Measurements from ENCODE around the gene PTPRCAP. TPM values are rescaled to one million over a fixed set of nuclear protein-coding genes. Genes with fewer than 3 reads are reported as not detected.
A peak's percentile ranks its signal among the peaks of the same experiment; 100 is the strongest.
"Not testable (repeated sequence)": the region's sequence is repeated elsewhere in the genome, so short reads cannot be mapped to it uniquely, and the experiment has no call there.

Gene PTPRCAP
- 100 to 1,000 TPM; 112 to 228 TPM for total RNA-seq

GRCh38 chr11:67437082-67437808, at the start of gene PTPRCAP:
TSS of gene PTPRCAP (minus strand) at chr11:67437682. CDS start at chr11:67437619, 63 bp downstream.
- H3K27ac Mint-ChIP-seq, result peak within 1 kb of the TSS; percentile 92
- peaks cover 81% of the 10 kb centered on the region for H3K36me3 Mint-ChIP-seq (ENCODE audit: low read depth)
- ATAC-seq (replicated peaks), result peak; percentile 9
- peak within 1 kb of the TSS; percentile 95 for H3K4me3 Mint-ChIP-seq
- H3K9me3 Mint-ChIP-seq, result no peaks in the 10 kb centered on the region
- H3K4me1 Mint-ChIP-seq, result peaks cover 6% of the 10 kb centered on the region
- no peaks in the 10 kb centered on the region for H3K27me3 Mint-ChIP-seq

GRCh38 chr11:67486481-67487195, 49.2 kb upstream of the PTPRCAP start:
- Mint-ChIP-seq H3K27me3 (no peaks in the 10 kb centered on the region), H3K27ac (peak overlapping the region; percentile 97), H3K36me3 (ENCODE audit: low read depth) (peaks cover 87% of the 10 kb centered on the region), H3K4me3 (peak overlapping the region; percentile 98), H3K4me1 (peaks cover 32% of the 10 kb centered on the region), H3K9me3 (peaks cover 4% of the 10 kb centered on the region)
- peak; percentile 39 for ATAC-seq (replicated peaks)

- peak; percentile 14 for ATAC-seq (replicated peaks)
- H3K27me3 Mint-ChIP-seq, H3K9me3 Mint-ChIP-seq: not testable (repeated sequence)
- H3K4me3 Mint-ChIP-seq, result peak overlapping the region; percentile 98
- peak overlapping the region; percentile 97 for H3K27ac Mint-ChIP-seq
- H3K36me3 Mint-ChIP-seq (ENCODE audit: low read depth), result peaks cover 80% of the 10 kb centered on the region
- H3K4me1 Mint-ChIP-seq, result peaks cover 32% of the 10 kb centered on the region
These were observed 48.4 kb upstream of the PTPRCAP start for GRCh38 chr11:67485873-67486361.

- Mint-ChIP-seq H3K27ac (peak overlapping the region; percentile 99), H3K4me3 (peak overlapping the region; percentile 98), H3K9me3 (peaks cover 4% of the 10 kb centered on the region), H3K4me1 (peaks cover 31% of the 10 kb centered on the region), H3K27me3 (no peaks in the 10 kb centered on the region), H3K36me3 (ENCODE audit: low read depth) (peaks cover 70% of the 10 kb centered on the region)
- ATAC-seq (replicated peaks), result peak; percentile 16
These were observed 47.4 kb upstream of the PTPRCAP start for GRCh38 chr11:67484847-67485311.

- Mint-ChIP-seq H3K36me3 (ENCODE audit: low read depth) (peaks cover 61% of the 10 kb centered on the region), H3K4me1 (peaks cover 26% of the 10 kb centered on the region)
- peak; percentile 22 for ATAC-seq (replicated peaks)
These were observed 46.6 kb upstream of the PTPRCAP start for GRCh38 chr11:67483831-67484665.

GRCh38 chr11:67482827-67483798, 45.6 kb upstream of the PTPRCAP start, which contains the start of gene AIP:
TSS of gene AIP (plus strand) at chr11:67483026. CDS start at chr11:67483159, 133 bp downstream.
- Mint-ChIP-seq H3K27ac (peak within 1 kb of the TSS; percentile 99), H3K4me3 (peak within 1 kb of the TSS; percentile 98), H3K27me3 (no peaks in the 10 kb centered on the region), H3K36me3 (ENCODE audit: low read depth) (peaks cover 52% of the 10 kb centered on the region), H3K4me1 (peaks cover 25% of the 10 kb centered on the region), H3K9me3 (peaks cover 4% of the 10 kb centered on the region)
- peak; percentile 61 for ATAC-seq (replicated peaks)

More at GRCh38 chr11:67483831-67484665, 46.6 kb upstream of the PTPRCAP start:
- peak overlapping the region; percentile 99 for H3K27ac Mint-ChIP-seq
- H3K27me3 Mint-ChIP-seq, result no peaks in the 10 kb centered on the region
- H3K4me3 Mint-ChIP-seq, result peak overlapping the region; percentile 98
- H3K9me3 Mint-ChIP-seq, result peaks cover 4% of the 10 kb centered on the region

DNA sequence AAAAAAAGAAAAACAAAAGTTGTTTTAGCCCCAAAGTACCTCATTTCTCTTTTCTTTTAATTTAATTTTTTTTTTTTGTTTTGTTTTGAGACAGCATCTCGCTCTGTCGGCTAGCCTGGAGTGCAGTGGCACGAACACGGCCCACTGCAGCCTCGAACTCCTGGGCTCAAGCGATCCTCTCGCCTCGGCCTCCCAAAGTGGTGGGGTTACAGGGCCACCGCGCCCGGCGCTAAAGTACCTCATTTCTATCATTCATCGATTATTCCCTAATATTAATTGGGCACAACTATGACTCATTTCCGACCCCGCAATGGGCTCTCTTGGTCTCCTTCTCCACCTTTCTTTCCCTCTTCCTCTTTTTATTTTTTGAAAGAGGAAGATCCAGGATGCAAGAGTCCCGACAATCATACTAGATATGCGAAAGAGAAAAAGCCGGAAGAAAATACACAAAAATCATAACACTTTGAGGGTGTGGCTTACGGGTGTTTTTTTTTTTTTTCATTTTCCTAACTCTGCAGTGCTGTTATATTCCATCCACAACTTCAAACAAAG, 44.9 kb upstream of the PTPRCAP start:
- H3K27ac Mint-ChIP-seq, result peak overlapping the region; percentile 99
- no peak for ATAC-seq (replicated peaks)
- peaks cover 17% of the 10 kb centered on the region for H3K4me1 Mint-ChIP-seq
- H3K27me3 Mint-ChIP-seq, result no peaks in the 10 kb centered on the region
- peaks cover 44% of the 10 kb centered on the region for H3K36me3 Mint-ChIP-seq (ENCODE audit: low read depth)
- H3K9me3 Mint-ChIP-seq, result peaks cover 4% of the 10 kb centered on the region
- peak overlapping the region; percentile 98 for H3K4me3 Mint-ChIP-seq

DNA sequence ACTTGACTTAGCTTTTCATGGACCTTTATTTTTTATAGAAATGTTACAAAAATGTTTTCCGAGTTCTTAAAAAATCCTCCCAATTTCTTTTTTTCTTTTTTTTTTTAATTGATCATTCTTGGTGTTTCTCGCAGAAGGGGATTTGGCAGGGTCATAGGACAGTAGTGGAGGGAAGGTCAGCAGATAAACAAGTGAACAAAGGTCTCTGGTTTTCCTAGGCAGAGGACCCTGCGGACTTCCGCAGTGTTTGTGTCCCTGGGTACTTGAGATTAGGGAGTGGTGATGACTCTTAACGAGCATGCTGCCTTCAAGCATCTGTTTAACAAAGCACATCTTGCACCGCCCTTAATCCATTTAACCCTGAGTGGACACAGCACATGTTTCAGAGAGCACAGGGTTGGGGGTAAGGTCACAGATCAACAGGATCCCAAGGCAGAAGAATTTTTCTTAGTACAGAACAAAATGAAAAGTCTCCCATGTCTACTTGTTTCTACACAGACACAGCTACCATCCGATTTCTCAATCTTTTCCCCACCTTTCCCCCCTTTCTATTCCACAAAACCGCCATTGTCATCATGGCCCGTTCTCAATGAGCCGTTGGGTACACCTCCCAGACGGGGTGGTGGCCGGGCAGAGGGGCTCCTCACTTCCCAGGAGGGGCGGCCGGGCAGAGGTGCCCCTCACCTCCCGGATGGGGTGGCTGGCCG, 40.0 kb upstream of the PTPRCAP start:
- H3K9me3 Mint-ChIP-seq; H3K27ac Mint-ChIP-seq; H3K4me1 Mint-ChIP-seq; ATAC-seq (replicated peaks); H3K4me3 Mint-ChIP-seq; H3K36me3 Mint-ChIP-seq (ENCODE audit: low read depth); H3K27me3 Mint-ChIP-seq: not testable (repeated sequence)

DNA sequence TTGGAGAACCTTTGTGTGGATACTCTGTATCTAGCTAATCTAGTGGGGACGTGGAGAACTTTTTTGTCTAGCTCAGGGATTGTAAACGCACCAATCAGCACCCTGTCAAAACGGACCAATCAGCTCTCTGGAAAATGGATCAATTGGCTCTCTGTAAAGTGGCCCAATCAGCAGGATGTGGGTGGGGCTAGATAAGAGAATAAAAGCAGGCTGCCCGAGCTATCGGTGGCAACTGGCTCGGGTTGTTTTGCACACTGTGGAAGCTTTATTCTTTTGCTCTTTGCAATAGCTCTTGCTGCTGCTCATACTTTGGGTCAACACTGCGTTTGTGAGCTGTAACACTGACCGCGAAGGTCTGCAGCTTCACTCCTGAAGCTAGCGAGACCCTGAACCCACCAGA, 39.2 kb upstream of the PTPRCAP start:
- H3K27me3 Mint-ChIP-seq; ATAC-seq (replicated peaks); H3K9me3 Mint-ChIP-seq: not testable (repeated sequence)

GRCh38 chr11:67472882-67473281, 35.4 kb upstream of the PTPRCAP start:
- Mint-ChIP-seq H3K27ac (no peak overlapping the region), H3K27me3 (no peaks in the 10 kb centered on the region), H3K4me3 (no peak overlapping the region), H3K36me3 (ENCODE audit: low read depth) (no peaks in the 10 kb centered on the region), H3K9me3 (no peaks in the 10 kb centered on the region), H3K4me1 (peaks cover 4% of the 10 kb centered on the region)
- ATAC-seq (replicated peaks), result no peak

More for the DNA sequence above, 39.2 kb upstream of the PTPRCAP start:
- not testable (repeated sequence) for H3K4me3 Mint-ChIP-seq; H3K4me1 Mint-ChIP-seq; H3K27ac Mint-ChIP-seq; H3K36me3 Mint-ChIP-seq (ENCODE audit: low read depth)

GRCh38 chr11:67470337-67471002, 33.0 kb upstream of the PTPRCAP start:
- Mint-ChIP-seq H3K27ac (no peak overlapping the region), H3K27me3 (no peaks in the 10 kb centered on the region), H3K4me3 (peak overlapping the region; percentile 97), H3K4me1 (peaks cover 17% of the 10 kb centered on the region), H3K9me3 (no peaks in the 10 kb centered on the region), H3K36me3 (ENCODE audit: low read depth) (peaks cover 2% of the 10 kb centered on the region)
- ATAC-seq (replicated peaks), result no peak

GRCh38 chr11:67469508-67469811, 32.0 kb upstream of the PTPRCAP start:
- no peak overlapping the region for H3K27ac Mint-ChIP-seq
- peaks cover 12% of the 10 kb centered on the region for H3K36me3 Mint-ChIP-seq (ENCODE audit: low read depth)
- peaks cover 21% of the 10 kb centered on the region for H3K4me1 Mint-ChIP-seq
- no peaks in the 10 kb centered on the region for H3K9me3 Mint-ChIP-seq
- no peaks in the 10 kb centered on the region for H3K27me3 Mint-ChIP-seq
- peak overlapping the region; percentile 97 for H3K4me3 Mint-ChIP-seq
- ATAC-seq (replicated peaks), result no peak

Measured in activated T-helper 17 cell treated with anti-CD3 and anti-CD28 coated beads, Interleukin-2, amount 50 U/mL, for 72 hours (primary cell).